Stimulated activated CD8-positive, alpha-beta memory T cell treated with anti-CD3 and anti-CD28 coated beads, Interleukin-15, amount 100 ng/mL, for 4 hours (primary cell): ENCODE results near the gene OGDHL.
"Not testable (repeated sequence)": the region's sequence is repeated elsewhere in the genome, so short reads cannot be mapped to it uniquely, and the experiment has no call there.

Experiments
- DNase-seq, 2 donors: peaks; one replicate each; pipeline ENCODE4 v3.0.0-alpha.2; 2020; ENCODE audit warnings: low read depth in 2 of 2

OGDHL gene

GRCh38 chr10:49761789-49762565, at the start of gene OGDHL:
OGDHL (minus strand) TSS chr10:49762323; CDS start chr10:49758592, 3,731 bp downstream.
- DNase-seq, result no peak

- DNase-seq, result no peak
These were observed 41.9 kb upstream of the OGDHL start for GRCh38 chr10:49803988-49804387.

GRCh38 chr10:49798275-49798674, 36.2 kb upstream of the OGDHL start:
- no peak for DNase-seq

- no peak for DNase-seq
These were observed 29.0 kb upstream of the OGDHL start for GRCh38 chr10:49791100-49791499.

GRCh38 chr10:49784681-49785080, 22.6 kb upstream of the OGDHL start:
- DNase-seq, result no peak

- DNase-seq, result no peak
These were observed 21.5 kb upstream of the OGDHL start for GRCh38 chr10:49783645-49784044.

- no peak for DNase-seq
These were observed 19.1 kb upstream of the OGDHL start for GRCh38 chr10:49781247-49781646.

- no peak for DNase-seq
These were observed 16.1 kb upstream of the OGDHL start for GRCh38 chr10:49778197-49778596.

GRCh38 chr10:49776851-49777250, 14.7 kb upstream of the OGDHL start:
- no peak for DNase-seq

GRCh38 chr10:49775014-49775413, 12.9 kb upstream of the OGDHL start:
- no peak for DNase-seq

- DNase-seq, result not testable (repeated sequence)
These were observed 10.8 kb upstream of the OGDHL start for GRCh38 chr10:49772944-49773343.

GRCh38 chr10:49771046-49771445, 8.9 kb upstream of the OGDHL start:
- DNase-seq, result not testable (repeated sequence)

- DNase-seq, result no peak
These were observed 7.6 kb upstream of the OGDHL start for GRCh38 chr10:49769692-49770091.

- DNase-seq, result no peak
These were observed 6.6 kb upstream of the OGDHL start for GRCh38 chr10:49768731-49769130.

- DNase-seq, result no peak
These were observed 6.2 kb upstream of the OGDHL start for GRCh38 chr10:49768329-49768728.

- DNase-seq, result no peak
These were observed 5.6 kb upstream of the OGDHL start for GRCh38 chr10:49767752-49768151.

GRCh38 chr10:49766484-49766883, 4.4 kb upstream of the OGDHL start:
- DNase-seq, result no peak

- no peak for DNase-seq
These were observed 399 bp upstream of the OGDHL start for GRCh38 chr10:49762566-49762877.

GRCh38 chr10:49761201-49761788, 828 bp downstream of the OGDHL start:
- DNase-seq, result no peak

- no peak for DNase-seq
These were observed 1.3 kb downstream of the OGDHL start for GRCh38 chr10:49760789-49761188.

GRCh38 chr10:49759787-49760551, 2.2 kb downstream of the OGDHL start:
- no peak for DNase-seq

- no peak for DNase-seq
These were observed 3.7 kb downstream of the OGDHL start for GRCh38 chr10:49758249-49758930.
